ENCODE data around the gene FNDC11.

- no peak for TF ChIP-seq ATF3 (IDR thresholded peaks at IDR 0.05)
- TF ChIP-seq CTCF (IDR thresholded peaks at IDR 0.05; ENCODE audit: low read depth, low read length, missing input control), result no peak
- no peak for TF ChIP-seq HNF4A (conservative IDR thresholded peaks at IDR 0.05)
- TF ChIP-seq RXRA (IDR thresholded peaks at IDR 0.05), result no peak
- TF ChIP-seq TAF1 (conservative IDR thresholded peaks at IDR 0.05), result no peak
Observed at GRCh38 chr20:63517376-63518309, 36.3 kb upstream of the FNDC11 start.

Measured in liver (tissue), 3 donors.